GM23338 (cell line): Measurements from ENCODE around the gene RPTOR. TPM values are rescaled to one million over a fixed set of nuclear protein-coding genes. Genes with fewer than 3 reads are reported as not detected.

Source experiments
- ATAC-seq: fragments of 200-7000 bp; cut with Tn5 transposase; 3 replicates; pipeline ENCODE4 v1.9.1; 2020
- DNase-seq: peaks from one replicate; pipeline ENCODE4 v3.0.0-alpha.2; 2015; ENCODE audit warnings: low spot score
- H2AFZ ChIP-seq: fragments of 200-600 bp; sonication (generic); 2 replicates; pipeline ENCODE4 v1.8.0; 2016; ENCODE audit warnings: antibody characterized with exemption, mild to moderate bottlenecking, moderate library complexity
- H3F3A ChIP-seq: fragments of 200-600 bp; sonication (generic); replicated peaks from 2 replicates; pipeline ENCODE4 v1.8.0; 2017; ENCODE audit warnings: antibody characterized with exemption, mixed run types, low read depth
- H3K27ac ChIP-seq: fragments of 200-600 bp; sonication (generic); 2 replicates; pipeline ENCODE4 v1.6.1; 2016; ENCODE audit warnings: low read depth
- H3K27me3 ChIP-seq: fragments of 200-600 bp; sonication (generic); 2 replicates; pipeline ENCODE4 v1.8.0; 2016; ENCODE audit warnings: mild to moderate bottlenecking, mixed run types, moderate library complexity; ENCODE audit not compliant: insufficient read depth
- H3K36me3 ChIP-seq: fragments of 200-600 bp; sonication (generic); 2 replicates; pipeline ENCODE4 v1.8.0; 2016; ENCODE audit warnings: mild to moderate bottlenecking; ENCODE audit not compliant: insufficient read depth
- H3K4me1 ChIP-seq: fragments of 200-600 bp; sonication (generic); 2 replicates; pipeline ENCODE4 v1.8.0; 2016; ENCODE audit warnings: mild to moderate bottlenecking, moderate library complexity; ENCODE audit not compliant: insufficient read depth
- H3K4me2 ChIP-seq: fragments of 200-600 bp; sonication (generic); 2 replicates; pipeline ENCODE4 v1.7.1; 2017; ENCODE audit warnings: mixed run types
- H3K4me3 ChIP-seq: fragments of 200-600 bp; sonication (generic); 2 replicates; pipeline ENCODE4 v1.6.1; 2016; ENCODE audit warnings: mixed run types
- H3K79me2 ChIP-seq: fragments of 200-600 bp; sonication (generic); replicated peaks from 2 replicates; pipeline ENCODE4 v1.8.0; 2017; ENCODE audit warnings: mild to moderate bottlenecking; ENCODE audit not compliant: insufficient read depth
- H3K9me2 ChIP-seq: fragments of 200-600 bp; sonication (generic); 2 replicates; pipeline ENCODE4 v1.8.0; 2017; ENCODE audit not compliant: insufficient read depth
- H4K20me1 ChIP-seq: fragments of 200-600 bp; sonication (generic); replicated peaks from 2 replicates; pipeline ENCODE4 v1.8.0; 2017; ENCODE audit warnings: mild to moderate bottlenecking; ENCODE audit not compliant: insufficient read depth
- H3K27ac Mint-ChIP-seq: 2 replicates; pipeline ENCODE4 v1.8.0; 2020; ENCODE audit warnings: inconsistent platforms, mild to moderate bottlenecking, moderate library complexity, mixed read lengths
- H3K27me3 Mint-ChIP-seq: 3 replicates; pipeline ENCODE4 v1.8.0; 2022; ENCODE audit warnings: low read depth, mild to moderate bottlenecking, moderate library complexity, mixed read lengths, inconsistent platforms; ENCODE audit not compliant: insufficient read depth, poor library complexity
- H3K36me3 Mint-ChIP-seq: 3 replicates; pipeline ENCODE4 v1.8.0; 2021; ENCODE audit warnings: low read depth, mild to moderate bottlenecking, inconsistent platforms, moderate library complexity, mixed read lengths
- H3K4me1 Mint-ChIP-seq: 3 replicates; pipeline ENCODE4 v1.8.0; 2020; ENCODE audit warnings: mild to moderate bottlenecking, inconsistent platforms, mixed read lengths
- H3K4me3 Mint-ChIP-seq: 3 replicates; pipeline ENCODE4 v1.8.0; 2021; ENCODE audit warnings: moderate library complexity, mild to moderate bottlenecking, inconsistent platforms, mixed read lengths
- H3K9me3 Mint-ChIP-seq: 3 replicates; pipeline ENCODE4 v1.8.0; 2020; ENCODE audit warnings: moderate library complexity, mild to moderate bottlenecking, inconsistent platforms, mixed read lengths
- CREB1 ChIP-seq: fragments of 250-450 bp; sonication (Bioruptor Pico); IDR thresholded peaks from 2 replicates; pipeline ENCODE4 v1.5.0; 2020; ENCODE audit warnings: low read depth, mild to moderate bottlenecking, moderate library complexity
- CTCF ChIP-seq, 2 experiments: fragments of 200-600 bp in 1 of 2; sonication (generic) in 1 of 2; conservative IDR thresholded peaks; 2 replicates each; pipeline versions ENCODE4 v1.5.1 to v1.6.1; 2016 to 2017; ENCODE audit warnings: antibody characterized with exemption in 2 of 2, low read depth in 2 of 2, mild to moderate bottlenecking in 2 of 2, moderate library complexity in 1 of 2
- ETS1 ChIP-seq: IDR thresholded peaks from 2 replicates; pipeline ENCODE4 v1.6.1; 2016; ENCODE audit warnings: antibody characterized with exemption
- EZH2 ChIP-seq: fragments of 200-600 bp; sonication (generic); IDR thresholded peaks from one replicate; pipeline ENCODE4 v1.8.0; 2017; ENCODE audit warnings: antibody characterized with exemption, mild to moderate bottlenecking, low read depth; ENCODE audit not compliant: unreplicated experiment
- JUNB ChIP-seq: IDR thresholded peaks from one replicate; pipeline ENCODE4 v1.6.1; 2016; ENCODE audit warnings: antibody characterized with exemption; ENCODE audit not compliant: unreplicated experiment
- NANOG ChIP-seq: IDR thresholded peaks from 2 replicates; pipeline ENCODE4 v1.6.1; 2016; ENCODE audit warnings: antibody characterized with exemption, borderline replicate concordance
- POLR2AphosphoS5 ChIP-seq: IDR thresholded peaks from 2 replicates; pipeline ENCODE4 v1.6.1; 2016; ENCODE audit warnings: antibody characterized with exemption, low read depth
- REST ChIP-seq: IDR thresholded peaks from one replicate; pipeline ENCODE4 v1.6.1; 2018; ENCODE audit warnings: antibody characterized with exemption; ENCODE audit not compliant: unreplicated experiment
- STAT1 ChIP-seq: IDR thresholded peaks from one replicate; pipeline ENCODE4 v1.6.1; 2016; ENCODE audit warnings: antibody characterized with exemption; ENCODE audit not compliant: unreplicated experiment
- ZNF114 ChIP-seq: fragments of 250-450 bp; sonication (Bioruptor Pico); IDR thresholded peaks from 2 replicates; pipeline ENCODE4 v1.5.0; 2020; ENCODE audit warnings: mild to moderate bottlenecking, moderate library complexity
- ZNF331 ChIP-seq: fragments of 250-450 bp; sonication (Bioruptor Pico); IDR thresholded peaks from 2 replicates; pipeline ENCODE4 v1.5.0; 2020; ENCODE audit warnings: low read depth, mild to moderate bottlenecking, moderate library complexity
- polyA plus RNA-seq: library from polyadenylated mRNA; unstranded; fragments of >200 nt; fragmentation: Nextera tagmentation; extraction: Ambion mirVana; gene quantifications from 2 replicates; pipeline ENCODE4 v1.2.1, GENCODE V29; 2016
- total RNA-seq: library from RNA; depleted of rRNA; stranded (reverse); fragments of >200 nt; shearing (Covaris generic); gene quantifications from 2 replicates; pipeline ENCODE4 v1.2.3, GENCODE V29; 2014

The RPTOR gene
- total and polyA plus RNA-seq, 2 experiments from 2014 or later = 9.5 to 38.0 TPM

GRCh38 chr17:80981929-80982425 lies 437.3 kb downstream of the RPTOR start (continued):
- TF ChIP-seq REST (no peak), CTCF (conservative IDR thresholded peaks at IDR 0.05; ENCODE audit: low read depth in 2 of 2) (no peak), NANOG (no peak), CREB1 (CRISPR knock-in tag) (no peak), EZH2 (no peak), POLR2AphosphoS5 (no peak), ZNF331 (CRISPR knock-in tag) (no peak), ETS1 (no peak), JUNB (no peak)

GRCh38 chr17:80982426-80982974 lies 437.9 kb downstream of the RPTOR start:
- TF ChIP-seq POLR2AphosphoS5 (no peak), CTCF (conservative IDR thresholded peaks at IDR 0.05; ENCODE audit: low read depth in 2 of 2) (no peak), JUNB (no peak), EZH2 (no peak), STAT1 (no peak), NANOG (no peak), ZNF114 (CRISPR knock-in tag) (no peak), ETS1 (no peak)
- no peak for ATAC-seq
- H3K4me1 ChIP-seq = no peaks in the 10 kb centered on the region
- no peaks in the 10 kb centered on the region for H3K36me3 ChIP-seq
- H3K27me3 ChIP-seq = no peaks in the 10 kb centered on the region
- peak overlapping the region; percentile 21; the same call in 1 of the 3 replicates for H3K4me3 Mint-ChIP-seq
- H3K4me3 ChIP-seq = no peak overlapping the region
- H3F3A ChIP-seq = no peaks in the 10 kb centered on the region
- H3K4me1 Mint-ChIP-seq = peaks cover 11% of the 10 kb centered on the region; the same call in 2 of the 3 replicates
- no peak for DNase-seq
- no peaks in the 10 kb centered on the region; the same call in 2 of the 3 replicates for H3K9me3 Mint-ChIP-seq
- no peak overlapping the region; the same call in 1 of the 2 replicates for H2AFZ ChIP-seq
- no peaks in the 10 kb centered on the region for H4K20me1 ChIP-seq
- no peak overlapping the region for H3K27ac ChIP-seq
- no peak overlapping the region for H3K4me2 ChIP-seq
- H3K79me2 ChIP-seq = no peaks in the 10 kb centered on the region
- no peaks in the 10 kb centered on the region for H3K9me2 ChIP-seq
- no peak overlapping the region for H3K27ac Mint-ChIP-seq
- no peaks in the 10 kb centered on the region; the same call in 2 of the 3 replicates for H3K36me3 Mint-ChIP-seq
- H3K27me3 Mint-ChIP-seq = peaks cover 11% of the 10 kb centered on the region
